ENCODE results near the gene TEX22. TPM values are rescaled to one million over a fixed set of nuclear protein-coding genes. Genes with fewer than 3 reads are reported as not detected.

Gene TEX22
- total RNA-seq, 1 experiment from 2014 or later = 0.50 TPM

- no peak for DNase-seq (ENCODE audit: extremely low read depth, low read depth)
These were observed 32.7 kb upstream of the TEX22 start for GRCh38 chr14:105365681-105366080.

GRCh38 chr14:105366386-105367074 lies 31.8 kb upstream of the TEX22 start:
- DNase-seq (ENCODE audit: extremely low read depth, low read depth) = no peak

GRCh38 chr14:105367116-105368031 lies 31.0 kb upstream of the TEX22 start:
- no peak for DNase-seq (ENCODE audit: extremely low read depth, low read depth)

GRCh38 chr14:105368032-105368417 lies 30.3 kb upstream of the TEX22 start:
- DNase-seq (ENCODE audit: extremely low read depth, low read depth) = no peak

GRCh38 chr14:105368426-105368825 lies 29.9 kb upstream of the TEX22 start:
- DNase-seq (ENCODE audit: extremely low read depth, low read depth) = no peak

- DNase-seq (ENCODE audit: extremely low read depth, low read depth) = no peak
These were observed 29.3 kb upstream of the TEX22 start for GRCh38 chr14:105368910-105369652.

- no peak for DNase-seq (ENCODE audit: extremely low read depth, low read depth)
These were observed 28.7 kb upstream of the TEX22 start for GRCh38 chr14:105369653-105370040.

- no peak for DNase-seq (ENCODE audit: extremely low read depth, low read depth)
These were observed 23.9 kb upstream of the TEX22 start for GRCh38 chr14:105374389-105374788.

- no peak for DNase-seq (ENCODE audit: extremely low read depth, low read depth)
These were observed 22.7 kb upstream of the TEX22 start for GRCh38 chr14:105375635-105376057.

GRCh38 chr14:105376521-105377440 lies 21.6 kb upstream of the TEX22 start:
- no peak for DNase-seq (ENCODE audit: extremely low read depth, low read depth)

GRCh38 chr14:105377555-105378182 lies 20.7 kb upstream of the TEX22 start:
- DNase-seq (ENCODE audit: extremely low read depth, low read depth) = no peak

GRCh38 chr14:105378199-105378598 lies 20.1 kb upstream of the TEX22 start:
- DNase-seq (ENCODE audit: extremely low read depth, low read depth) = no peak

GRCh38 chr14:105378873-105379685 lies 19.3 kb upstream of the TEX22 start:
- DNase-seq (ENCODE audit: extremely low read depth, low read depth) = no peak

GRCh38 chr14:105379946-105380345 lies 18.4 kb upstream of the TEX22 start:
- no peak for DNase-seq (ENCODE audit: extremely low read depth, low read depth)

- DNase-seq (ENCODE audit: extremely low read depth, low read depth) = no peak
These were observed 17.6 kb upstream of the TEX22 start for GRCh38 chr14:105380756-105381155.

GRCh38 chr14:105381446-105382342 lies 16.6 kb upstream of the TEX22 start:
- DNase-seq (ENCODE audit: extremely low read depth, low read depth) = no peak

GRCh38 chr14:105382343-105383082 lies 15.8 kb upstream of the TEX22 start:
- DNase-seq (ENCODE audit: extremely low read depth, low read depth) = no peak
